Caco-2 (cell line): ENCODE measurements around the gene AURKAIP1. TPM values are rescaled to one million over a fixed set of nuclear protein-coding genes. Genes with fewer than 3 reads are reported as not detected.
"Not testable (repeated sequence)": the region's sequence is repeated elsewhere in the genome, so short reads cannot be mapped to it uniquely, and the experiment has no call there.

Experiments used
- BruUV-seq: library from RNA; stranded (reverse); fragments of 400-500 nt; replicated peaks from 2 replicates; lab custom pipeline; 2021; lab: Mats Ljungman, UMichigan
- CTCF ChIA-PET: fragments of 300-600 bp; sonication (Branson Sonifier 250); formaldehyde crosslinking; loops from one replicate; lab custom pipeline; 2022; ENCODE audit warnings: antibody characterized with exemption; lab: Charles Lee
- POLR2A ChIA-PET: fragments of 300-600 bp; sonication (Branson Sonifier 250); formaldehyde crosslinking; loops from one replicate; lab custom pipeline; 2022; ENCODE audit warnings: antibody characterized with exemption; lab: Charles Lee
- DNase-seq, 2 experiments: peaks; one replicate each; pipeline versions ENCODE4 v3.0.0 to v3.0.0-alpha.2; 2020 to 2022
- H3K27me3 ChIP-seq: replicated peaks from 2 replicates; pipeline ENCODE4 v1.6.0; 2011; ENCODE audit warnings: low read length; ENCODE audit not compliant: control insufficient read depth, insufficient read depth
- H3K36me3 ChIP-seq: 2 replicates; pipeline ENCODE4 v1.5.1; 2011; ENCODE audit warnings: low read length; ENCODE audit not compliant: control insufficient read depth, insufficient read depth
- H3K4me1 ChIP-seq: fragments of 250-450 bp; sonication (Bioruptor Pico); 2 replicates; pipeline ENCODE4 v1.5.1; 2020; ENCODE audit warnings: mild to moderate bottlenecking
- H3K4me3 ChIP-seq: 2 replicates; pipeline ENCODE4 v1.5.1; 2011; ENCODE audit warnings: low read depth, mild to moderate bottlenecking, control low read depth, low read length
- H3K9me3 ChIP-seq: fragments of 250-450 bp; sonication (Bioruptor Pico); 2 replicates; pipeline ENCODE4 v1.5.1; 2020; ENCODE audit warnings: mild to moderate bottlenecking, moderate library complexity
- H3K27ac Mint-ChIP-seq: one replicate; pipeline ENCODE4 v1.8.0; 2022; ENCODE audit warnings: mixed read lengths; ENCODE audit not compliant: unreplicated experiment
- H3K27me3 Mint-ChIP-seq: one replicate; pipeline ENCODE4 v1.8.0; 2022; ENCODE audit warnings: mixed read lengths; ENCODE audit not compliant: insufficient read depth, unreplicated experiment
- H3K36me3 Mint-ChIP-seq: one replicate; pipeline ENCODE4 v1.8.0; 2022; ENCODE audit warnings: mild to moderate bottlenecking, mixed read lengths; ENCODE audit not compliant: insufficient read depth, unreplicated experiment
- H3K4me1 Mint-ChIP-seq: one replicate; pipeline ENCODE4 v1.8.0; 2022; ENCODE audit warnings: low read depth, mixed read lengths; ENCODE audit not compliant: unreplicated experiment
- H3K4me3 Mint-ChIP-seq: one replicate; pipeline ENCODE4 v1.8.0; 2022; ENCODE audit warnings: mild to moderate bottlenecking, moderate library complexity, mixed read lengths; ENCODE audit not compliant: unreplicated experiment
- H3K9me3 Mint-ChIP-seq: one replicate; pipeline ENCODE4 v1.8.0; 2022; ENCODE audit warnings: mixed read lengths; ENCODE audit not compliant: unreplicated experiment
- CTCF ChIP-seq, 2 experiments: fragments of 200-600 bp in 1 of 2; IDR thresholded peaks; 1 replicate in 1 of 2; 2 replicates in 1 of 2; pipeline versions ENCODE4 v1.5.1 to v1.8.0; 2011 to 2022; ENCODE audit warnings: antibody characterized with exemption in 1 of 2, control low read depth in 1 of 2, inconsistent platforms in 1 of 2, low read depth in 1 of 2, low read length in 1 of 2, mild to moderate bottlenecking in 1 of 2, moderate library complexity in 1 of 2; ENCODE audit not compliant: insufficient read depth in 1 of 2, severe bottlenecking in 1 of 2, unreplicated experiment in 1 of 2
- intact Hi-C: fragments of 100-400 bp; cut with micrococcal nuclease; formaldehyde crosslinking; loops from one replicate; pipeline ENCODE4 v1.10.0; 2022; ENCODE audit not compliant: unreplicated experiment
- total RNA-seq: library from RNA; stranded (reverse); gene quantifications from 2 replicates; pipeline ENCODE4 v1.2.3, GENCODE V29; 2022

AURKAIP1 gene
- total RNA-seq, 1 experiment from 2014 or later, result 187 TPM

GRCh38 chr1:1418464-1419362 lies 43.7 kb upstream of the AURKAIP1 start:
- BruUV-seq, result no TSS peak
- CTCF ChIA-PET, result no interaction called here

GRCh38 chr1:1417825-1418463 lies 42.9 kb upstream of the AURKAIP1 start:
- DNase-seq, CTCF ChIA-PET, H3K27me3 Mint-ChIP-seq, intact Hi-C loops, H3K36me3 ChIP-seq, H3K27ac Mint-ChIP-seq, H3K9me3 Mint-ChIP-seq, H3K4me3 ChIP-seq, BruUV-seq, H3K36me3 Mint-ChIP-seq, POLR2A ChIA-PET, H3K4me3 Mint-ChIP-seq, H3K9me3 ChIP-seq, H3K4me1 Mint-ChIP-seq, H3K27me3 ChIP-seq: not testable (repeated sequence)
- H3K4me1 ChIP-seq, result peaks cover 18% of the 10 kb centered on the region

More at GRCh38 chr1:1418464-1419362, 43.7 kb upstream of the AURKAIP1 start:
- no peaks in the 10 kb centered on the region for H3K36me3 ChIP-seq
- Mint-ChIP-seq H3K27me3 (no peaks in the 10 kb centered on the region), H3K4me1 (no peaks in the 10 kb centered on the region), H3K9me3 (no peaks in the 10 kb centered on the region), H3K27ac (no peak overlapping the region), H3K36me3 (no peaks in the 10 kb centered on the region), H3K4me3 (no peak overlapping the region)
- intact Hi-C loops, result no loop called here
- H3K4me3 ChIP-seq, result no peak overlapping the region
- H3K27me3 ChIP-seq, result no peaks in the 10 kb centered on the region
- H3K4me1 ChIP-seq, result peaks cover 25% of the 10 kb centered on the region
- POLR2A ChIA-PET, result no interaction called here
- no peak for TF ChIP-seq CTCF (IDR thresholded peaks at IDR 0.05; ENCODE audit: insufficient read depth in 1 of 2, low read depth in 1 of 2, low read length in 1 of 2, severe bottlenecking in 1 of 2, unreplicated experiment in 1 of 2)
- H3K9me3 ChIP-seq, result no peaks in the 10 kb centered on the region
- DNase-seq, result no peak

- H3K27me3 Mint-ChIP-seq, DNase-seq, H3K9me3 ChIP-seq, CTCF ChIA-PET, H3K9me3 Mint-ChIP-seq, POLR2A ChIA-PET, H3K27ac Mint-ChIP-seq, H3K4me3 Mint-ChIP-seq, H3K36me3 ChIP-seq, BruUV-seq, H3K36me3 Mint-ChIP-seq, H3K4me3 ChIP-seq, H3K27me3 ChIP-seq, H3K4me1 Mint-ChIP-seq, intact Hi-C loops: not testable (repeated sequence)
- peaks cover 13% of the 10 kb centered on the region for H3K4me1 ChIP-seq
Observed at GRCh38 chr1:1417396-1417795, 42.4 kb upstream of the AURKAIP1 start.

GRCh38 chr1:1415751-1416150 lies 40.7 kb upstream of the AURKAIP1 start:
- no peaks in the 10 kb centered on the region for H3K9me3 Mint-ChIP-seq
- DNase-seq, result no peak
- no peaks in the 10 kb centered on the region for H3K9me3 ChIP-seq
- no peaks in the 10 kb centered on the region for H3K27me3 ChIP-seq
- no peaks in the 10 kb centered on the region for H3K4me1 Mint-ChIP-seq
- no peaks in the 10 kb centered on the region for H3K36me3 ChIP-seq
- peaks cover 13% of the 10 kb centered on the region for H3K36me3 Mint-ChIP-seq
- BruUV-seq, result no TSS peak
- no peak overlapping the region for H3K4me3 ChIP-seq
- ChIA-PET CTCF (interaction anchor here (0.6 kb wide), 1 partner anchor 8 kb away, joined by 3 read pairs; no protein-coding TSS in a partner anchor), POLR2A (no interaction called here)
- TF ChIP-seq CTCF (IDR thresholded peaks at IDR 0.05; ENCODE audit: insufficient read depth in 1 of 2, low read depth in 1 of 2, low read length in 1 of 2, severe bottlenecking in 1 of 2, unreplicated experiment in 1 of 2), result no peak
- no peaks in the 10 kb centered on the region for H3K27me3 Mint-ChIP-seq
- H3K27ac Mint-ChIP-seq, result no peak overlapping the region
- H3K4me1 ChIP-seq, result no peaks in the 10 kb centered on the region
- H3K4me3 Mint-ChIP-seq, result no peak overlapping the region
- intact Hi-C loops, result no loop called here

- H3K9me3 Mint-ChIP-seq, H3K36me3 ChIP-seq, POLR2A ChIA-PET, DNase-seq, BruUV-seq, H3K27me3 Mint-ChIP-seq, CTCF ChIA-PET, H3K4me1 Mint-ChIP-seq, H3K4me1 ChIP-seq, intact Hi-C loops, H3K9me3 ChIP-seq, H3K4me3 ChIP-seq, H3K4me3 Mint-ChIP-seq, H3K27me3 ChIP-seq, H3K27ac Mint-ChIP-seq: not testable (repeated sequence)
- H3K36me3 Mint-ChIP-seq, result peaks cover 31% of the 10 kb centered on the region
Observed at GRCh38 chr1:1412311-1412902, 37.4 kb upstream of the AURKAIP1 start.
